ENCODE results near the gene PACSIN2. TPM values are rescaled to one million over a fixed set of nuclear protein-coding genes. Genes with fewer than 3 reads are reported as not detected.
A peak's percentile ranks its signal among the peaks of the same experiment; 100 is the strongest.

Gene PACSIN2
- total and polyA plus RNA-seq, 2 of the 13 experiments (the other 11 are each of a cell fraction or from before 2014, with no cell fraction given), result 54.1 to 68.8 TPM

GRCh38 chr22:42913874-42914510 lies 101.0 kb downstream of the PACSIN2 start (continued):
- TF ChIP-seq CBX5 (CRISPR knock-in tag; IDR thresholded peaks at IDR 0.05; ENCODE audit: borderline replicate concordance) (peak; percentile 83; the same call in 1 of the 2 replicates), KDM4B (CRISPR knock-in tag; IDR thresholded peaks at IDR 0.05) (peak; percentile 60; the same call in 1 of the 2 replicates), ZBTB34 (CRISPR knock-in tag; IDR thresholded peaks at IDR 0.05) (peak; percentile 41; the same call in 1 of the 2 replicates), FOXK1 (CRISPR knock-in tag; IDR thresholded peaks at IDR 0.05; ENCODE audit: borderline replicate concordance, low read depth) (peak; percentile 92; the same call in 1 of the 2 replicates), IRF9 (CRISPR knock-in tag; IDR thresholded peaks at IDR 0.05; ENCODE audit: borderline replicate concordance) (no peak), ZNF878 (CRISPR knock-in tag; IDR thresholded peaks at IDR 0.05) (0 out of 2 replicates have a peak, but pooled peaks have one; percentile 21), JARID2 (CRISPR knock-in tag; IDR thresholded peaks at IDR 0.05; ENCODE audit: insufficient replicate concordance) (no peak), ZNF770 (CRISPR knock-in tag; IDR thresholded peaks at IDR 0.05) (peak; percentile 48; the same call in 1 of the 2 replicates), SRSF4 (IDR thresholded peaks at IDR 0.05; ENCODE audit: low read depth, low read length, poor library complexity, severe bottlenecking) (no peak), FOSL2 (CRISPR knock-in tag; IDR thresholded peaks at IDR 0.05) (peak; percentile 85), GMEB1 (CRISPR knock-in tag; IDR thresholded peaks at IDR 0.05; ENCODE audit: borderline replicate concordance) (peak; percentile 17; the same call in 1 of the 2 replicates), ZBED4 (CRISPR knock-in tag; IDR thresholded peaks at IDR 0.05; ENCODE audit: borderline replicate concordance) (peak; percentile 63; the same call in 1 of the 2 replicates), ZNF674 (CRISPR knock-in tag; IDR thresholded peaks at IDR 0.05; ENCODE audit: low read depth) (no peak), CEBPG (CRISPR knock-in tag; IDR thresholded peaks at IDR 0.05) (peak; percentile 88), SETDB1 (CRISPR knock-in tag; IDR thresholded peaks at IDR 0.05; ENCODE audit: borderline replicate concordance) (no peak), SOX5 (CRISPR knock-in tag; IDR thresholded peaks at IDR 0.05; ENCODE audit: borderline replicate concordance) (peak; percentile 91), PHF8 (CRISPR knock-in tag; IDR thresholded peaks at IDR 0.05) (no peak; the same call in 1 of the 2 replicates), ZMAT3 (CRISPR knock-in tag; conservative IDR thresholded peaks at IDR 0.05) (0 out of 2 replicates have a peak, but pooled peaks have one; percentile 61)
